Activated CD4-positive, alpha-beta T cell treated with anti-CD3 and anti-CD28 coated beads, Interleukin-2, amount 50 U/mL, for 4 hours (primary cell): ENCODE results near the gene REPS1.
"Not testable (repeated sequence)": the region's sequence is repeated elsewhere in the genome, so short reads cannot be mapped to it uniquely, and the experiment has no call there.

Experiments used
- DNase-seq, 2 experiments: peaks; one replicate each; pipeline ENCODE4 v3.0.0-alpha.2; 2020

REPS1 gene

GRCh38 chr6:138987643-138988468 lies at the start of gene REPS1:
TSS of gene REPS1 (minus strand) at chr6:138988253. CDS start at chr6:138987682, 571 bp downstream.
- peak; percentile 83 to 87 for DNase-seq

- DNase-seq, result no peak
Measured at GRCh38 chr6:139037490-139037889, 49.4 kb upstream of the REPS1 start.

GRCh38 chr6:139030228-139030963 lies 42.3 kb upstream of the REPS1 start:
- no peak for DNase-seq

- DNase-seq, result peak in 1 of 2 experiments; percentile 3
Measured at GRCh38 chr6:139029470-139030227, 41.6 kb upstream of the REPS1 start.

GRCh38 chr6:139028658-139029469 lies 40.8 kb upstream of the REPS1 start, which contains the start of gene ABRACL:
TSS of gene ABRACL (plus strand) at chr6:139028745. CDS start at chr6:139034161, 5,416 bp downstream.
- peak; percentile 78 to 84 for DNase-seq

GRCh38 chr6:139028215-139028657 lies 40.2 kb upstream of the REPS1 start:
- peak in 1 of 2 experiments; percentile 22 for DNase-seq

- DNase-seq, result peak; percentile 18 to 21
Measured at GRCh38 chr6:139027620-139028182, 39.6 kb upstream of the REPS1 start.

- not testable (repeated sequence) for DNase-seq
Measured at GRCh38 chr6:139025416-139025815, 37.4 kb upstream of the REPS1 start.

GRCh38 chr6:139020689-139021088 lies 32.6 kb upstream of the REPS1 start:
- DNase-seq, result no peak

- no peak for DNase-seq
Measured at GRCh38 chr6:139019722-139020121, 31.7 kb upstream of the REPS1 start.

- no peak for DNase-seq
Measured at GRCh38 chr6:139017227-139017626, 29.2 kb upstream of the REPS1 start.

- no peak for DNase-seq
Measured at GRCh38 chr6:139016337-139017213, 28.5 kb upstream of the REPS1 start.

GRCh38 chr6:139014945-139015344 lies 26.9 kb upstream of the REPS1 start:
- no peak for DNase-seq

GRCh38 chr6:139013185-139013800 lies 25.2 kb upstream of the REPS1 start:
- no peak for DNase-seq

- DNase-seq, result no peak
Measured at GRCh38 chr6:139011980-139012379, 23.9 kb upstream of the REPS1 start.

GRCh38 chr6:139010674-139011073 lies 22.6 kb upstream of the REPS1 start:
- DNase-seq, result no peak

- no peak for DNase-seq
Measured at GRCh38 chr6:139008117-139008516, 20.1 kb upstream of the REPS1 start.

- no peak for DNase-seq
Measured at GRCh38 chr6:139007428-139007827, 19.4 kb upstream of the REPS1 start.

- no peak for DNase-seq
Measured at GRCh38 chr6:139006477-139006876, 18.4 kb upstream of the REPS1 start.

- no peak for DNase-seq
Measured at GRCh38 chr6:139003751-139004150, 15.7 kb upstream of the REPS1 start.
